ENCODE measurements around the gene LLGL2. TPM values are rescaled to one million over a fixed set of nuclear protein-coding genes. Genes with fewer than 3 reads are reported as not detected.
"Not testable (repeated sequence)": the region's sequence is repeated elsewhere in the genome, so short reads cannot be mapped to it uniquely, and the experiment has no call there.

Gene LLGL2
- total RNA-seq, 1 donor from 2014 or later: 111 TPM

DNA sequence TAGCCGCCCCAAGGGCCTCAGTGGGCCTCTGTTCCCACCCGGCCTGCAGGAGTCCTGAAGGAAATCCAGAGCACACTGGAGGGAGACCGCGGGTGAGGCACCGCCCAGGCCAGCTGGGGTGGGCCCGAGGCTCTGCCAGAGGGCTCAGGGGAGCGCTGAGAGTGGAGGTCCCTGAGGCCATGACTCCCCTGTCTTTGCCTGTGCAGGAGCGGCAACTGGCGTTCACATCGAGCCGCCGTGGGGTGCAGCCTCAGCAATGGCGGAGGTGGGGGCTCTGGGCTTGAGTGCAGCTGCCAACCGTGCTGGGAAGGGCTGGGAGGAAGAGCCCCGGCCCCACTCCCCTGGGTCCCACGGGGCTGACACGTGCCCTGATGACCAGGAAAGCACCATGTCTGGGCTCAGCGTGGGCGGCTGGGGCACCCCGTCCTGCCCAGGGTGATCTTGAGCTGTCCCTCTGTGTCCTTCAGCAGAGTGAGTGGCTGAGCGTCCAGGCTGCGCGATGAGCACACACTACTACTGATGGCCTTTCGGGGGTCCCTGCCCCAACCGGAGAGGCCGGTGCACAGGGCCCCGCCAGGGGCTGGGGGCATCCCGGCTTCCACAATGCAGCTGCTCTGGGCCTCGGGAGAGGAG lies 49.0 kb downstream of the LLGL2 start:
- ATAC-seq: no peak
- no peak for DNase-seq
- intact Hi-C loops (cut with DNase I): no loop called here

DNA sequence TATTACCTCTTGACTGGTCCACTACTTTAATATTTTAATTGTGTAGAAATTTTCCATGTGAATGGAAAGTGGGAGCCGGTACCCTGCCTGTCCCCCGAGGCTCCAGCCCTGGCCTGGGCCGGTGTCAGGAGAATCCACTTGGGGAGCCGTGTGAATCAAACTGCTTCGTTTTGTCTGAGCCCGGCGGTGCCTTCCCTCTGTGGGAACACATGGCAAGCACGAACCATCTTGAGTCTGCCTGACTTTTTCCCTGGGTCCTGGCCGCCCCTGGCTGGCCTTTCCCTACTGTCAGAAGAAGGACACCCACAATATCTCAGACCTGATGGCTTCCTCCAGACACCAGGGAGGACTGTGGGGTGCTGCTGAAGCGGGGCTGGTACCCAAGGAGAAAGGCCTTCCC lies 49.7 kb downstream of the LLGL2 start:
- ATAC-seq (no peak), DNase-seq (no peak)
- H3K27me3 ChIP-seq (ENCODE audit: low read depth): no peaks in the 10 kb centered on the region
- peaks cover 29% of the 10 kb centered on the region for H3K36me3 ChIP-seq
- H3K4me3 ChIP-seq: no peak overlapping the region
- intact Hi-C loops (cut with DNase I): no loop called here
- TF ChIP-seq, protein P1, sequence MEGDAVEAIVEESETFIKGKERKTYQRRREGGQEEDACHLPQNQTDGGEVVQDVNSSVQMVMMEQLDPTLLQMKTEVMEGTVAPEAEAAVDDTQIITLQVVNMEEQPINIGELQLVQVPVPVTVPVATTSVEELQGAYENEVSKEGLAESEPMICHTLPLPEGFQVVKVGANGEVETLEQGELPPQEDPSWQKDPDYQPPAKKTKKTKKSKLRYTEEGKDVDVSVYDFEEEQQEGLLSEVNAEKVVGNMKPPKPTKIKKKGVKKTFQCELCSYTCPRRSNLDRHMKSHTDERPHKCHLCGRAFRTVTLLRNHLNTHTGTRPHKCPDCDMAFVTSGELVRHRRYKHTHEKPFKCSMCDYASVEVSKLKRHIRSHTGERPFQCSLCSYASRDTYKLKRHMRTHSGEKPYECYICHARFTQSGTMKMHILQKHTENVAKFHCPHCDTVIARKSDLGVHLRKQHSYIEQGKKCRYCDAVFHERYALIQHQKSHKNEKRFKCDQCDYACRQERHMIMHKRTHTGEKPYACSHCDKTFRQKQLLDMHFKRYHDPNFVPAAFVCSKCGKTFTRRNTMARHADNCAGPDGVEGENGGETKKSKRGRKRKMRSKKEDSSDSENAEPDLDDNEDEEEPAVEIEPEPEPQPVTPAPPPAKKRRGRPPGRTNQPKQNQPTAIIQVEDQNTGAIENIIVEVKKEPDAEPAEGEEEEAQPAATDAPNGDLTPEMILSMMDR (IDR thresholded peaks at IDR 0.05): no peak
- no peak overlapping the region for H3K27ac ChIP-seq
- H3K9me3 ChIP-seq: no peaks in the 10 kb centered on the region
- H3K4me1 ChIP-seq: peaks cover 6% of the 10 kb centered on the region

More for the DNA sequence above, 49.0 kb downstream of the LLGL2 start:
- H3K9me3 ChIP-seq: no peaks in the 10 kb centered on the region
- H3K27ac ChIP-seq: no peak overlapping the region
- TF ChIP-seq, protein P1 (IDR thresholded peaks at IDR 0.05): no peak
- peaks cover 35% of the 10 kb centered on the region for H3K36me3 ChIP-seq
- no peaks in the 10 kb centered on the region for H3K27me3 ChIP-seq (ENCODE audit: low read depth)
- H3K4me3 ChIP-seq: no peak overlapping the region
- H3K4me1 ChIP-seq: peaks cover 6% of the 10 kb centered on the region

DNA sequence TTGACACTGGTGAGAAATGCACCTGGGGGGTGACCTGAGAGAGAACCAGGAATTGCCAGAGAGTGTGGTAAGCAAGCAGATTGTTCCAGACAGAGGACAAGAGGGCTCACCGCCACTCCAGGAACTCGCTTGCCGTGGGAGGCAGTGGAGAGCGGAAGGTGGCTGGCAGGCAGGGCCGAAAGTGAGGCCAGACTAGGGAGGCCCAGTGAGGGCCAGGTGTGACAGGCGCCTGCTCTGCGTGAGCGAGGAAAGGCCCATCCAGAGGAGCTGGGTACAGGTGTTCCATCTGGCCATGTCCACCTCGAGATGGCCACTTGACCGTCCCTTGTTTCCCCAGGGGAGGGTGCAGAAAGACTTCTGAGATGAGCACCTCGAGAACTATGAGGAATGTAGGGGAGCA lies 50.2 kb downstream of the LLGL2 start:
- ATAC-seq (no peak), DNase-seq (no peak)

DNA sequence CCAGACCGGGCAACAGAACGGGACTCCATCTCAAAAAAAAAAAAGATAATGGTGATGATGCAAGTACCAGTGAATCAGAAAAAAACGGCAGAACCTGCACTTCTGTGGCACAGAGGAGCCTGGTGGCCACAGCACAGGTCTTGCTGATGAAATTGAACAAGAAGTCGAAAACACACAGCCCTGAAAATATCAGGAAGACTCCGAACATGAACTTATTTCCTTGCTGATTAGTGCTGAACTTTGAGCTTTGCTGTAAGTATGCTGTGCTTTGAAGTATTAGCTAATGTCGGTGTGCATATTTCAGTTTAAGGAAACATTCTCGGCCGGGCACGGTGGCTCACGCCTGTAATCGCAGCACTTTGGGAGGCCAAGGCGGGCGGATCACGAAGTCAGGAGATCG lies 51.2 kb downstream of the LLGL2 start:
- no peak overlapping the region for H3K27ac ChIP-seq
- no peaks in the 10 kb centered on the region for H3K9me3 ChIP-seq
- no peak for ATAC-seq
- peaks cover 6% of the 10 kb centered on the region for H3K4me1 ChIP-seq
- no peak overlapping the region for H3K4me3 ChIP-seq
- H3K36me3 ChIP-seq: peaks cover 16% of the 10 kb centered on the region
- intact Hi-C loops (cut with DNase I): no loop called here
- no peaks in the 10 kb centered on the region for H3K27me3 ChIP-seq (ENCODE audit: low read depth)
- TF ChIP-seq, protein P1 (IDR thresholded peaks at IDR 0.05): no peak
- DNase-seq: no peak

More for the DNA sequence above, 50.2 kb downstream of the LLGL2 start:
- no peaks in the 10 kb centered on the region for H3K27me3 ChIP-seq (ENCODE audit: low read depth)
- intact Hi-C loops (cut with DNase I): no loop called here
- H3K4me1 ChIP-seq: peaks cover 6% of the 10 kb centered on the region
- TF ChIP-seq, protein P1 (IDR thresholded peaks at IDR 0.05): no peak
- H3K4me3 ChIP-seq: no peak overlapping the region
- peaks cover 24% of the 10 kb centered on the region for H3K36me3 ChIP-seq
- H3K27ac ChIP-seq: no peak overlapping the region
- H3K9me3 ChIP-seq: no peaks in the 10 kb centered on the region

DNA sequence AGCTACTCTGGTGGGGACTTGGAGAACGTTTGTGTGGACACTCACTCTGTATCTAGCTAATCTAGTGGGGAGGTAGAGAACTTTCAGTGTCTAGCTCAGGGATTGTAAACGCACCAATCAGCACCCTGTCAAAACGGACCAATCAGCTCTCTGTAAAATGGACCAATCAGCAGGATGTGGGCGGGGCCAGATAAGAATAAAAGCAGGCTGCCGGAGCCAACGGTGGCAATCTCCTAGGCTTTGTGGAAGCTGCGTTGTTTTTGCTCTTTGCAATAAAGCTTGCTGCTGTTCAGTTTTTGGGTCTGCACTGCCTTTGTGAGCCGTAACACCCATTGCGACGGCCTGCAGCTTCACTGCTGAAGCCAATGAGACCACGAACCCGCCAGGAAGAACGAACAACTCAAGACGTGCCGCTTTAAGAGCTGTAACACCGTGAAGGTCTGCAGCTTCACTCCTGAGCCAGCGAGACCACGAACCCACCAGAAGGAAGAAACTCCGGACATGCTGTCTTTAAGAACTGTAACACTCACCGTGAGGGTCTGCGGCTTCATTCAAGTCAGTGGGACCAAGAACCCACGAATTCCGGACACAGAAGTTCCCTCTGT lies 55.7 kb downstream of the LLGL2 start:
- H3K4me1 ChIP-seq; ATAC-seq; DNase-seq; H3K27ac ChIP-seq; H3K9me3 ChIP-seq; H3K27me3 ChIP-seq (ENCODE audit: low read depth); H3K36me3 ChIP-seq; H3K4me3 ChIP-seq; intact Hi-C loops (cut with DNase I): not testable (repeated sequence)

DNA sequence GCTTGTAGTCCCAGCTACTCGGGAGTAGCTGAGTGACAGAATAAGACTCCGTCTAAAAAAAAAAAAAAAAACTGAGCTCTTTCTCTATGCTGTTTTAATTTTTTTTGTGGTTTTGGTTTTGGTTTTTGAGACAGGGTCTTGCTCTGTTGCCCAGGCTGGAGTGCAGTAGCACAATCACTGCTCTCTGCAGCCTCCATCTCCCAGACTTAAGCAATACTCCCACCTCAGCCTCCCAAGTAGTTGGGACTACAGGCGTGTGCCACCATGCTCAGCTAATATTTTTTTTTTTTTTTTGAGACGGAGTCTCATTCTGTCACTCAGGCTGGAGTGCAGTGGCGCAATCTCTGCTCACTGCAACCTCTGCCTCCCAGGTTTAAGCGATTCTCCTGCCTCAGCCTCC lies 57.7 kb downstream of the LLGL2 start:
- H3K27ac ChIP-seq; H3K27me3 ChIP-seq (ENCODE audit: low read depth); intact Hi-C loops (cut with DNase I): not testable (repeated sequence)

More for the DNA sequence above, 57.7 kb downstream of the LLGL2 start:
- H3K36me3 ChIP-seq, H3K4me3 ChIP-seq, ATAC-seq, H3K9me3 ChIP-seq, DNase-seq: not testable (repeated sequence)
- peaks cover 13% of the 10 kb centered on the region for H3K4me1 ChIP-seq

Measured in lower lobe of right lung (tissue), 2 donors.